ENCODE measurements around the gene TENT5C.

Gene TENT5C

GRCh38 chr1:117561071-117561470, 44.8 kb upstream of the TENT5C start:
- TF ChIP-seq RARB (CRISPR knock-in tag; IDR thresholded peaks at IDR 0.05): no peak
- TF ChIP-seq PPARA (CRISPR knock-in tag; IDR thresholded peaks at IDR 0.05; ENCODE audit: borderline replicate concordance): no peak
- no peak for TF ChIP-seq ZC3H10 (CRISPR knock-in tag; IDR thresholded peaks at IDR 0.05)
- no peak for TF ChIP-seq ZFP30 (CRISPR knock-in tag; IDR thresholded peaks at IDR 0.05)
- TF ChIP-seq POU6F1 (CRISPR knock-in tag; IDR thresholded peaks at IDR 0.05; ENCODE audit: borderline replicate concordance, low read depth): no peak
- no peak for TF ChIP-seq ZNF70 (CRISPR knock-in tag; IDR thresholded peaks at IDR 0.05)
- TF ChIP-seq TOX (CRISPR knock-in tag; IDR thresholded peaks at IDR 0.05; ENCODE audit: borderline replicate concordance): no peak
- TF ChIP-seq PATZ1 (CRISPR knock-in tag; IDR thresholded peaks at IDR 0.05; ENCODE audit: borderline replicate concordance): no peak
- no peak for TF ChIP-seq OSR1 (CRISPR knock-in tag; IDR thresholded peaks at IDR 0.05)
- TF ChIP-seq TSHZ2 (CRISPR knock-in tag; IDR thresholded peaks at IDR 0.05): no peak
- no peak for TF ChIP-seq ESRRG (CRISPR knock-in tag; IDR thresholded peaks at IDR 0.05)
- no peak for TF ChIP-seq BACH2 (CRISPR knock-in tag; IDR thresholded peaks at IDR 0.05; ENCODE audit: borderline replicate concordance)
- TF ChIP-seq TCF4 (CRISPR knock-in tag; IDR thresholded peaks at IDR 0.05; ENCODE audit: borderline replicate concordance): no peak
- TF ChIP-seq ZNF565 (CRISPR knock-in tag; conservative IDR thresholded peaks at IDR 0.05; ENCODE audit: low read depth): no peak
- TF ChIP-seq SNAI2 (CRISPR knock-in tag; IDR thresholded peaks at IDR 0.05): no peak
- no peak for TF ChIP-seq ZNF8 (CRISPR knock-in tag; IDR thresholded peaks at IDR 0.05)
- no peak for TF ChIP-seq ZFP3 (CRISPR knock-in tag; IDR thresholded peaks at IDR 0.05)
- TF ChIP-seq, protein P1, sequence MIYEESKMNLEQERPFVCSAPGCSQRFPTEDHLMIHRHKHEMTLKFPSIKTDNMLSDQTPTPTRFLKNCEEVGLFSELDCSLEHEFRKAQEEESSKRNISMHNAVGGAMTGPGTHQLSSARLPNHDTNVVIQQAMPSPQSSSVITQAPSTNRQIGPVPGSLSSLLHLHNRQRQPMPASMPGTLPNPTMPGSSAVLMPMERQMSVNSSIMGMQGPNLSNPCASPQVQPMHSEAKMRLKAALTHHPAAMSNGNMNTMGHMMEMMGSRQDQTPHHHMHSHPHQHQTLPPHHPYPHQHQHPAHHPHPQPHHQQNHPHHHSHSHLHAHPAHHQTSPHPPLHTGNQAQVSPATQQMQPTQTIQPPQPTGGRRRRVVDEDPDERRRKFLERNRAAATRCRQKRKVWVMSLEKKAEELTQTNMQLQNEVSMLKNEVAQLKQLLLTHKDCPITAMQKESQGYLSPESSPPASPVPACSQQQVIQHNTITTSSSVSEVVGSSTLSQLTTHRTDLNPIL (CRISPR knock-in tag; IDR thresholded peaks at IDR 0.05; ENCODE audit: low read depth): no peak
- no peak for ATAC-seq

DNA sequence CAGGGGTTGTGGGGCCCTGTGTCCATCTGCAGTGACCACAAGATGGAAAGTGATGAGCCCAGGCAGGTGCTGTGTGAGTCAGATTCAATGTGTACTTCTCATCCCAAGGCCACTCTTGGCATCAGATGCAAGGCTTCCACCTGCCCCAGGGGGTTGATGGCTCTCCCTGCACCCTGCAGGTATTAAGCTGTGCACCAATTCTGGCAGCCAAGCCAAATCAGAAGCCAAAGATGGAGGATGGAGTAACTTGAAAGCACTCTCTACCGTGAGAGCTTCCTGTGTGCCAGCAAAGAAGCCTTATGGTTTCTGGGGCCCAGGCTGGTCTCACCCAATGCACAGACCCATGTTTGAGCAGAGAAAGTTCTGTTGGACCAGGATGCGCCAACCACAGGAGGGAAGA, 44.3 kb upstream of the TENT5C start:
- TF ChIP-seq, protein P1 (CRISPR knock-in tag; IDR thresholded peaks at IDR 0.05; ENCODE audit: low read depth): no peak
- no peak for TF ChIP-seq CSDC2 (CRISPR knock-in tag; IDR thresholded peaks at IDR 0.05)
- TF ChIP-seq GLIS3 (CRISPR knock-in tag; IDR thresholded peaks at IDR 0.05): no peak
- TF ChIP-seq PATZ1 (CRISPR knock-in tag; IDR thresholded peaks at IDR 0.05; ENCODE audit: borderline replicate concordance): no peak
- no peak for TF ChIP-seq TSHZ2 (CRISPR knock-in tag; IDR thresholded peaks at IDR 0.05)
- TF ChIP-seq TOX (CRISPR knock-in tag; IDR thresholded peaks at IDR 0.05; ENCODE audit: borderline replicate concordance): no peak
- no peak for TF ChIP-seq POU6F1 (CRISPR knock-in tag; IDR thresholded peaks at IDR 0.05; ENCODE audit: borderline replicate concordance, low read depth)
- TF ChIP-seq SNAI2 (CRISPR knock-in tag; IDR thresholded peaks at IDR 0.05): no peak

More for the DNA sequence above, 44.3 kb upstream of the TENT5C start:
- no peak for ATAC-seq

Data from SK-N-SH treated with all-trans-retinoic acid at 6 μM for 48 hours (cell line).